PC-3 (cell line): ENCODE data around the gene CHMP2A. TPM values are rescaled to one million over a fixed set of nuclear protein-coding genes. Genes with fewer than 3 reads are reported as not detected.
A peak's percentile ranks its signal among the peaks of the same experiment; 100 is the strongest.

Source experiments
- ATAC-seq: fragments of 200-7000 bp; cut with Tn5 transposase; 2 replicates; pipeline ENCODE4 v1.9.1; 2020; ENCODE audit warnings: mild to moderate bottlenecking, moderate library complexity
- BruUV-seq: library from RNA; stranded (reverse); fragments of 400-500 nt; replicated peaks from 2 replicates; lab custom pipeline; 2021; lab: Mats Ljungman, UMichigan
- CTCF ChIA-PET: fragments of 300-600 bp; sonication (Branson Sonifier 250); formaldehyde crosslinking; loops from one replicate; lab custom pipeline; 2022; ENCODE audit warnings: antibody characterized with exemption; lab: Charles Lee
- POLR2A ChIA-PET: fragments of 300-600 bp; sonication (Branson Sonifier 250); formaldehyde crosslinking; loops from one replicate; lab custom pipeline; 2022; ENCODE audit warnings: antibody characterized with exemption; ENCODE audit not compliant: unreplicated experiment; lab: Charles Lee
- DNase-seq: peaks from one replicate; pipeline ENCODE4 v3.0.0-alpha.2; 2015
- H2AFZ ChIP-seq: fragments of 300-600 bp; sonication (generic); 2 replicates; pipeline ENCODE4 v1.6.0; 2016; ENCODE audit warnings: antibody characterized with exemption, low read length
- H3F3A ChIP-seq: fragments of 300-600 bp; sonication (generic); one replicate; pipeline ENCODE4 v1.6.0; 2017; ENCODE audit warnings: antibody characterized with exemption, low read length, control low read depth, mild to moderate bottlenecking; ENCODE audit not compliant: unreplicated experiment
- H3K27ac ChIP-seq: fragments of 300-600 bp; sonication (generic); 2 replicates; pipeline ENCODE4 v1.5.1; 2016; ENCODE audit warnings: mild to moderate bottlenecking, low read length
- H3K27me3 ChIP-seq: fragments of 300-600 bp; sonication (generic); 2 replicates; pipeline ENCODE4 v1.6.1; 2016; ENCODE audit warnings: low read length, mixed read lengths
- H3K36me3 ChIP-seq: fragments of 300-600 bp; sonication (generic); 2 replicates; pipeline ENCODE4 v1.6.1; 2016; ENCODE audit warnings: low read depth, mixed run types, low read length, mixed read lengths
- H3K4me1 ChIP-seq: fragments of 300-600 bp; sonication (generic); 2 replicates; pipeline ENCODE4 v1.5.1; 2016; ENCODE audit warnings: low read length; ENCODE audit not compliant: insufficient read depth
- H3K4me2 ChIP-seq: fragments of 300-600 bp; sonication (generic); 2 replicates; pipeline ENCODE4 v1.6.0; 2016; ENCODE audit warnings: low read length
- H3K4me3 ChIP-seq: fragments of 300-600 bp; sonication (generic); 2 replicates; pipeline ENCODE4 v1.5.1; 2016; ENCODE audit warnings: mild to moderate bottlenecking, low read length, mixed read lengths
- H3K79me2 ChIP-seq: fragments of 300-600 bp; sonication (generic); 2 replicates; pipeline ENCODE4 v1.6.1; 2017; ENCODE audit warnings: low read length, mixed read lengths
- H3K9ac ChIP-seq: fragments of 300-600 bp; sonication (generic); 2 replicates; pipeline ENCODE4 v1.6.0; 2016; ENCODE audit warnings: mild to moderate bottlenecking, low read length
- H3K9me2 ChIP-seq: fragments of 300-600 bp; sonication (generic); replicated peaks from 2 replicates; pipeline ENCODE4 v1.6.1; 2016; ENCODE audit warnings: mixed run types, low read length, mixed read lengths
- H3K9me3 ChIP-seq: fragments of 300-600 bp; sonication (generic); 2 replicates; pipeline ENCODE4 v1.6.1; 2016; ENCODE audit warnings: low read length, mixed read lengths
- H4K20me1 ChIP-seq: fragments of 300-600 bp; sonication (generic); 2 replicates; pipeline ENCODE4 v1.6.1; 2016; ENCODE audit warnings: low read length, mixed read lengths
- CTCF ChIP-seq: fragments of 300-600 bp; sonication (generic); conservative IDR thresholded peaks from 2 replicates; pipeline ENCODE4 v1.5.1; 2017; ENCODE audit warnings: antibody characterized with exemption, low read depth, mild to moderate bottlenecking, low read length
- EZH2 ChIP-seq: fragments of 300-600 bp; sonication (generic); IDR thresholded peaks from one replicate; pipeline ENCODE4 v1.6.1; 2017; ENCODE audit warnings: antibody characterized with exemption, mild to moderate bottlenecking, low read length; ENCODE audit not compliant: unreplicated experiment
- EZH2phosphoT487 ChIP-seq: fragments of 300-600 bp; sonication (generic); IDR thresholded peaks from 2 replicates; pipeline ENCODE4 v1.6.1; 2018; ENCODE audit warnings: mild to moderate bottlenecking, antibody characterized with exemption, low read length, borderline replicate concordance
- intact Hi-C: fragments of 100-400 bp; cut with micrococcal nuclease; formaldehyde crosslinking; loops from 2 replicates; pipeline ENCODE4 v1.9.0; 2023
- total RNA-seq: library from RNA; depleted of rRNA; stranded (reverse); fragments of >200 nt; gene quantifications from 2 replicates; pipeline ENCODE4 v1.2.3, GENCODE V29; 2014

The CHMP2A gene
- total RNA-seq, 1 experiment from 2014 or later: 220 TPM

DNA sequence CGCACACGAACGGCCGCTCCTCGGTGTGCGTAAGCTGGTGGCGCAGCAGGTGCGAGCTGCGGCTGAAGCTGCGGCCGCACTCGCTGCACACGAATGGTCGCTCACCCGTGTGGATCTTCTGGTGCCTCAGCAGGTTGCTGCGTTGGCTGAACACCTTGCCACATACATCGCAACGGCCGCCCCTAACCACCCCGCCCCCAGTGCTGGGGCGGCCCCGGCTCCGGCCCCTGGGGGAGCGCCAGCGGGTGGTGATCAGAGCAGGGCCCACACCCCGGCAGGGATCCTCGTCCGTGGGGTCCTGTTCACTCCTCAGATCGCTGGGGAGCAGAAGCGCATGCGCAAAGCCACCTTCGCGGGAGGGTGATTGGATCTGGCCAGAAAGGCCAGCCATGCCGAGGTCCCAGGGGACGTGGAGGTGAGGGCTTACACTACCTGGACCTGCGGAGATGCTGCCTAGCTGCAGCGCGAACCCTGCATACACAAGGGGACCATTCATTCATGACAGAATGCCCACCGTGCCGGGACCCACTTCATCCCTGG lies 8.2 kb upstream of the CHMP2A start:
- POLR2A ChIA-PET: no interaction called here
- CTCF ChIA-PET: no interaction called here
- no peak overlapping the region for H3K27ac ChIP-seq

GRCh38 chr19:58562122-58563033 lies 7.5 kb upstream of the CHMP2A start:
- ATAC-seq (peak; percentile 26), DNase-seq (peak; percentile 55)
- H3K9me3 ChIP-seq: no peaks in the 10 kb centered on the region
- peak overlapping the region; percentile 94 for H3K4me2 ChIP-seq
- no peaks in the 10 kb centered on the region for H3K9me2 ChIP-seq
- intact Hi-C loops: no loop called here
- H3K27me3 ChIP-seq: no peaks in the 10 kb centered on the region
- H3K4me3 ChIP-seq: peak overlapping the region; percentile 64
- no peaks in the 10 kb centered on the region for H3F3A ChIP-seq
- peaks cover 33% of the 10 kb centered on the region for H3K4me1 ChIP-seq
- H3K9ac ChIP-seq: peak overlapping the region; percentile 9; the same call in 1 of the 2 replicates
- H2AFZ ChIP-seq: peak overlapping the region; percentile 49
- H3K27ac ChIP-seq: no peak overlapping the region
- TF ChIP-seq CTCF (no peak), EZH2phosphoT487 (no peak; the same call in none of the 2 replicates), EZH2 (no peak)
- BruUV-seq: no TSS peak
- 0 out of 2 replicates have a peak, but pooled peaks cover 5% of the 10 kb centered on the region for H3K36me3 ChIP-seq
- POLR2A ChIA-PET: no interaction called here
- H4K20me1 ChIP-seq: no peaks in the 10 kb centered on the region
- peaks cover 8% of the 10 kb centered on the region for H3K79me2 ChIP-seq
- CTCF ChIA-PET: no interaction called here

More for the DNA sequence above, 8.2 kb upstream of the CHMP2A start:
- no peaks in the 10 kb centered on the region for H3K9me3 ChIP-seq
- TF ChIP-seq EZH2 (no peak), EZH2phosphoT487 (no peak), CTCF (no peak)
- H3K9ac ChIP-seq: no peak overlapping the region
- peak overlapping the region; percentile 94 for H3K4me2 ChIP-seq
- peak overlapping the region; percentile 49 for H2AFZ ChIP-seq
- intact Hi-C loops: no loop called here
- no peaks in the 10 kb centered on the region for H4K20me1 ChIP-seq
- H3K79me2 ChIP-seq: peaks cover under 1% of the 10 kb centered on the region
- no peak for DNase-seq
- no peaks in the 10 kb centered on the region for H3K27me3 ChIP-seq
- ATAC-seq: no peak
- peaks cover 33% of the 10 kb centered on the region for H3K4me1 ChIP-seq
- no TSS peak for BruUV-seq
- peak overlapping the region; percentile 64 for H3K4me3 ChIP-seq
- H3K36me3 ChIP-seq: 0 out of 2 replicates have a peak, but pooled peaks cover 8% of the 10 kb centered on the region
- no peaks in the 10 kb centered on the region for H3F3A ChIP-seq
- no peaks in the 10 kb centered on the region for H3K9me2 ChIP-seq
